DOHH2 (cell line): Measurements from ENCODE around the gene HYDIN.

Experiments used
- H3F3A ChIP-seq: fragments of 200-600 bp; sonication (generic), shearing (Covaris generic); 2 replicates; pipeline ENCODE4 v1.6.0; 2016; ENCODE audit warnings: antibody characterized with exemption, mild to moderate bottlenecking; ENCODE audit not compliant: control insufficient read depth, insufficient read depth
- H3K27ac ChIP-seq: fragments of 200-600 bp; sonication (generic); 2 replicates; pipeline ENCODE4 v1.5.1; 2014; ENCODE audit warnings: low read depth, mild to moderate bottlenecking, low read length, moderate library complexity
- H3K27me3 ChIP-seq: fragments of 200-600 bp; sonication (generic); 2 replicates; pipeline ENCODE4 v1.6.1; 2014; ENCODE audit warnings: mild to moderate bottlenecking, low read length, mixed read lengths; ENCODE audit not compliant: control insufficient read depth
- H3K36me3 ChIP-seq: fragments of 200-600 bp; sonication (generic); 2 replicates; pipeline ENCODE4 v1.6.1; 2014; ENCODE audit warnings: mild to moderate bottlenecking, low read length, moderate library complexity, mixed read lengths; ENCODE audit not compliant: control insufficient read depth
- H3K4me1 ChIP-seq: fragments of 200-600 bp; sonication (generic); 2 replicates; pipeline ENCODE4 v1.6.1; 2014; ENCODE audit warnings: mild to moderate bottlenecking, low read length, mixed read lengths; ENCODE audit not compliant: control insufficient read depth
- H3K4me2 ChIP-seq: fragments of 200-600 bp; sonication (generic); 2 replicates; pipeline ENCODE4 v1.6.0; 2014; ENCODE audit warnings: mild to moderate bottlenecking, low read length, moderate library complexity
- H3K4me3 ChIP-seq: fragments of 200-600 bp; sonication (generic); 2 replicates; pipeline ENCODE4 v1.5.1; 2014; ENCODE audit warnings: mild to moderate bottlenecking, low read length, mixed read lengths
- H3K79me2 ChIP-seq: fragments of 200-600 bp; sonication (generic); 2 replicates; pipeline ENCODE4 v1.6.1; 2014; ENCODE audit warnings: mild to moderate bottlenecking, low read length, mixed read lengths; ENCODE audit not compliant: control insufficient read depth
- H3K9me2 ChIP-seq: fragments of 200-600 bp; sonication (generic); replicated peaks from 2 replicates; pipeline ENCODE4 v1.6.1; 2014; ENCODE audit warnings: mild to moderate bottlenecking, low read length, mixed read lengths; ENCODE audit not compliant: control insufficient read depth
- H3K9me3 ChIP-seq: fragments of 200-600 bp; sonication (generic); 2 replicates; pipeline ENCODE4 v1.6.1; 2014; ENCODE audit warnings: antibody characterized with exemption, low read length, mixed read lengths; ENCODE audit not compliant: control insufficient read depth, insufficient read depth
- H4K20me1 ChIP-seq: fragments of 200-600 bp; sonication (generic); 2 replicates; pipeline ENCODE4 v1.6.0; 2014; ENCODE audit warnings: low read depth, mild to moderate bottlenecking, antibody characterized with exemption, low read length, moderate library complexity; ENCODE audit not compliant: control insufficient read depth, insufficient read depth
- CTCF ChIP-seq: fragments of 200-600 bp; sonication (generic); IDR thresholded peaks from one replicate; pipeline ENCODE4 v1.5.1; 2014; ENCODE audit warnings: antibody characterized with exemption, mild to moderate bottlenecking, low read depth, low read length; ENCODE audit not compliant: poor library complexity, severe bottlenecking
- EZH2phosphoT487 ChIP-seq: fragments of 200-600 bp; sonication (generic); IDR thresholded peaks from 2 replicates; pipeline ENCODE4 v1.6.1; 2017; ENCODE audit warnings: borderline replicate concordance, mild to moderate bottlenecking, antibody characterized with exemption, low read length, moderate library complexity, mixed read lengths

The HYDIN gene

GRCh38 chr16:71203631-71204030 is 26.9 kb downstream of the HYDIN start:
- Histone ChIP-seq H3K9me3 (no peaks in the 10 kb centered on the region), H4K20me1 (no peaks in the 10 kb centered on the region), H3K9me2 (no peaks in the 10 kb centered on the region), H3K4me2 (no peak overlapping the region), H3F3A (no peaks in the 10 kb centered on the region), H3K4me1 (no peaks in the 10 kb centered on the region), H3K36me3 (no peaks in the 10 kb centered on the region), H3K79me2 (no peaks in the 10 kb centered on the region), H3K27me3 (no peaks in the 10 kb centered on the region), H3K27ac (no peak overlapping the region), H3K4me3 (no peak overlapping the region)
- no peak for TF ChIP-seq CTCF
- no peak for TF ChIP-seq EZH2phosphoT487

GRCh38 chr16:71201556-71201955 is 29.0 kb downstream of the HYDIN start:
- TF ChIP-seq CTCF (no peak), EZH2phosphoT487 (no peak)
- H3K27ac ChIP-seq = no peak overlapping the region
- no peak overlapping the region for H3K4me3 ChIP-seq
- H3K27me3 ChIP-seq = no peaks in the 10 kb centered on the region
- no peaks in the 10 kb centered on the region for H4K20me1 ChIP-seq
- no peaks in the 10 kb centered on the region for H3K4me1 ChIP-seq
- H3K36me3 ChIP-seq = no peaks in the 10 kb centered on the region
- H3K79me2 ChIP-seq = no peaks in the 10 kb centered on the region
- H3K9me2 ChIP-seq = no peaks in the 10 kb centered on the region
- H3K9me3 ChIP-seq = no peaks in the 10 kb centered on the region
- H3K4me2 ChIP-seq = no peak overlapping the region
- H3F3A ChIP-seq = no peaks in the 10 kb centered on the region

GRCh38 chr16:71201054-71201453 is 29.5 kb downstream of the HYDIN start:
- Histone ChIP-seq H3K27ac (no peak overlapping the region), H3K27me3 (no peaks in the 10 kb centered on the region), H4K20me1 (no peaks in the 10 kb centered on the region), H3F3A (no peaks in the 10 kb centered on the region), H3K4me1 (no peaks in the 10 kb centered on the region), H3K36me3 (no peaks in the 10 kb centered on the region), H3K4me2 (no peak overlapping the region), H3K4me3 (no peak overlapping the region), H3K9me2 (no peaks in the 10 kb centered on the region), H3K79me2 (no peaks in the 10 kb centered on the region), H3K9me3 (no peaks in the 10 kb centered on the region)
- TF ChIP-seq CTCF (no peak), EZH2phosphoT487 (no peak)

GRCh38 chr16:71198408-71198807 is 32.1 kb downstream of the HYDIN start:
- Histone ChIP-seq H3F3A (no peaks in the 10 kb centered on the region), H3K4me3 (no peak overlapping the region), H3K9me3 (no peaks in the 10 kb centered on the region), H3K4me2 (no peak overlapping the region), H4K20me1 (no peaks in the 10 kb centered on the region), H3K9me2 (no peaks in the 10 kb centered on the region), H3K4me1 (no peaks in the 10 kb centered on the region), H3K27me3 (0 out of 2 replicates have a peak, but pooled peaks cover 3% of the 10 kb centered on the region), H3K27ac (no peak overlapping the region), H3K36me3 (no peaks in the 10 kb centered on the region), H3K79me2 (no peaks in the 10 kb centered on the region)
- no peak for TF ChIP-seq EZH2phosphoT487
- TF ChIP-seq CTCF = no peak
